NCI-H774 (cell line): ENCODE data around the gene NFIB.

Experiments
- DNase-seq: peaks from one replicate; lab custom pipeline; 2025; lab: John Stamatoyannopoulos, UW

The NFIB gene

GRCh38 chr9:14185016-14185415 lies 128.9 kb downstream of the NFIB start:
- no peak for DNase-seq

- DNase-seq: no peak
Observed at GRCh38 chr9:14183001-14183400, 130.9 kb downstream of the NFIB start.

GRCh38 chr9:14180960-14181537 lies 132.9 kb downstream of the NFIB start:
- DNase-seq: no peak

GRCh38 chr9:14180093-14180959 lies 133.6 kb downstream of the NFIB start:
- DNase-seq: peak; percentile 15

GRCh38 chr9:14179449-14179848 lies 134.5 kb downstream of the NFIB start:
- DNase-seq: peak; percentile 83

- no peak for DNase-seq
Observed at GRCh38 chr9:14175778-14176177, 138.2 kb downstream of the NFIB start.

GRCh38 chr9:14173713-14174112 lies 140.2 kb downstream of the NFIB start:
- DNase-seq: no peak

GRCh38 chr9:14170973-14171596 lies 142.9 kb downstream of the NFIB start:
- DNase-seq: no peak

GRCh38 chr9:14170392-14170931 lies 143.5 kb downstream of the NFIB start:
- no peak for DNase-seq

GRCh38 chr9:14168381-14168780 lies 145.6 kb downstream of the NFIB start:
- no peak for DNase-seq

- peak; percentile 35 for DNase-seq
Observed at GRCh38 chr9:14165376-14166035, 148.4 kb downstream of the NFIB start.

- DNase-seq: no peak
Observed at GRCh38 chr9:14164908-14165307, 149.0 kb downstream of the NFIB start.

GRCh38 chr9:14159440-14160216 lies 154.3 kb downstream of the NFIB start:
- no peak for DNase-seq

GRCh38 chr9:14158916-14159315 lies 155.0 kb downstream of the NFIB start:
- no peak for DNase-seq

GRCh38 chr9:14158136-14158813 lies 155.7 kb downstream of the NFIB start:
- DNase-seq: no peak

GRCh38 chr9:14157191-14157590 lies 156.8 kb downstream of the NFIB start:
- no peak for DNase-seq

- DNase-seq: no peak
Observed at GRCh38 chr9:14156046-14156445, 157.9 kb downstream of the NFIB start.

GRCh38 chr9:14155237-14155636 lies 158.7 kb downstream of the NFIB start:
- no peak for DNase-seq

- DNase-seq: no peak
Observed at GRCh38 chr9:14153310-14153720, 160.6 kb downstream of the NFIB start.

- DNase-seq: no peak
Observed at GRCh38 chr9:14151451-14151850, 162.5 kb downstream of the NFIB start.
